HepG2 (cell line): ENCODE results near the gene MYO15A. TPM values are rescaled to one million over a fixed set of nuclear protein-coding genes. Genes with fewer than 3 reads are reported as not detected.
A peak's percentile ranks its signal among the peaks of the same experiment; 100 is the strongest.

Experiments used
- ARNT2 ChIP-seq: sonication (generic); formaldehyde crosslinking; IDR thresholded peaks from 2 replicates; pipeline ENCODE4 v1.8.0; 2022; ENCODE audit warnings: mild to moderate bottlenecking, low read depth, missing genetic modification reagents, moderate library complexity
- IKZF1 ChIP-seq: fragments of 450-650 bp; IDR thresholded peaks from 2 replicates; pipeline ENCODE4 v1.7.1; 2016
- KLF11 ChIP-seq: IDR thresholded peaks from 2 replicates; pipeline ENCODE4 v1.6.1; 2016; ENCODE audit warnings: missing compliant biosample characterization
- NCOA5 ChIP-seq: sonication (generic); formaldehyde crosslinking; IDR thresholded peaks from 2 replicates; pipeline ENCODE4 v1.4.0; 2020; ENCODE audit warnings: missing genetic modification reagents
- SP4 ChIP-seq: sonication (generic); formaldehyde crosslinking; IDR thresholded peaks from 2 replicates; pipeline ENCODE4 v1.8.1; 2023; ENCODE audit warnings: mild to moderate bottlenecking, missing genetic modification reagents
- SSRP1 ChIP-seq: IDR thresholded peaks from 2 replicates; pipeline ENCODE4 v1.6.1; 2016; ENCODE audit warnings: control low read depth
- TOPORS ChIP-seq: sonication (generic); formaldehyde crosslinking; IDR thresholded peaks from 2 replicates; pipeline ENCODE4 v1.8.0; 2023; ENCODE audit warnings: mild to moderate bottlenecking, missing genetic modification reagents
- ZNF564 ChIP-seq: sonication (generic); formaldehyde crosslinking; IDR thresholded peaks from 2 replicates; pipeline ENCODE4 v1.8.1; 2023; ENCODE audit warnings: mild to moderate bottlenecking, missing genetic modification reagents
- ZNF660 ChIP-seq: sonication (generic); formaldehyde crosslinking; IDR thresholded peaks from 2 replicates; pipeline ENCODE4 v1.5.1; 2020; ENCODE audit warnings: mild to moderate bottlenecking, low read depth, missing genetic modification reagents, borderline replicate concordance
- ZNF776 ChIP-seq: sonication (generic); formaldehyde crosslinking; IDR thresholded peaks from 2 replicates; pipeline ENCODE4 v1.4.0; 2020; ENCODE audit warnings: mild to moderate bottlenecking, missing genetic modification reagents
- polyA plus RNA-seq, 8 experiments: library from polyadenylated mRNA; depleted of rRNA in 3 of 8; stranded (reverse) in 7 of 8; unstranded in 1 of 8; fragments of >200 nt; fragmentation: Illumina TruSeq in 4 of 8; extraction: Trizol in 4 of 8; gene quantifications; 2 replicates each; pipeline versions ENCODE4 v1.2.1 to v1.2.3, GENCODE V29; 2011 to 2016; ENCODE audit warnings: low read depth in 4 of 8, missing spikeins in 1 of 8, mixed read lengths in 1 of 8; ENCODE audit not compliant: insufficient read depth in 1 of 8
- total RNA-seq, 5 experiments: library from RNA; depleted of rRNA; stranded (reverse); fragments of >200 nt; fragmentation: Illumina TruSeq; extraction: Trizol; gene quantifications; 2 replicates each; pipeline ENCODE4 v1.2.3, GENCODE V29; 2016; ENCODE audit warnings: low read depth in 1 of 5
- TF ChIP-seq, protein P1 (sequence below): sonication (generic); formaldehyde crosslinking; IDR thresholded peaks from 2 replicates; pipeline ENCODE4 v1.5.0; 2020; ENCODE audit warnings: mild to moderate bottlenecking, missing genetic modification reagents, borderline replicate concordance
- TF ChIP-seq, protein P2 (sequence below): IDR thresholded peaks from 2 replicates; pipeline ENCODE4 v1.6.1; 2016; ENCODE audit warnings: mild to moderate bottlenecking, missing biosample characterization, missing genetic modification reagents
- TF ChIP-seq, protein P3 (sequence below): sonication (generic); formaldehyde crosslinking; IDR thresholded peaks from 2 replicates; pipeline ENCODE4 v1.8.0; 2022; ENCODE audit warnings: missing genetic modification reagents, mild to moderate bottlenecking, inconsistent platforms, borderline replicate concordance

The MYO15A gene
- total and polyA plus RNA-seq, 2 of the 13 experiments (the other 11 are each of a cell fraction or from before 2014, with no cell fraction given), result 0.07 to 0.20 TPM

DNA sequence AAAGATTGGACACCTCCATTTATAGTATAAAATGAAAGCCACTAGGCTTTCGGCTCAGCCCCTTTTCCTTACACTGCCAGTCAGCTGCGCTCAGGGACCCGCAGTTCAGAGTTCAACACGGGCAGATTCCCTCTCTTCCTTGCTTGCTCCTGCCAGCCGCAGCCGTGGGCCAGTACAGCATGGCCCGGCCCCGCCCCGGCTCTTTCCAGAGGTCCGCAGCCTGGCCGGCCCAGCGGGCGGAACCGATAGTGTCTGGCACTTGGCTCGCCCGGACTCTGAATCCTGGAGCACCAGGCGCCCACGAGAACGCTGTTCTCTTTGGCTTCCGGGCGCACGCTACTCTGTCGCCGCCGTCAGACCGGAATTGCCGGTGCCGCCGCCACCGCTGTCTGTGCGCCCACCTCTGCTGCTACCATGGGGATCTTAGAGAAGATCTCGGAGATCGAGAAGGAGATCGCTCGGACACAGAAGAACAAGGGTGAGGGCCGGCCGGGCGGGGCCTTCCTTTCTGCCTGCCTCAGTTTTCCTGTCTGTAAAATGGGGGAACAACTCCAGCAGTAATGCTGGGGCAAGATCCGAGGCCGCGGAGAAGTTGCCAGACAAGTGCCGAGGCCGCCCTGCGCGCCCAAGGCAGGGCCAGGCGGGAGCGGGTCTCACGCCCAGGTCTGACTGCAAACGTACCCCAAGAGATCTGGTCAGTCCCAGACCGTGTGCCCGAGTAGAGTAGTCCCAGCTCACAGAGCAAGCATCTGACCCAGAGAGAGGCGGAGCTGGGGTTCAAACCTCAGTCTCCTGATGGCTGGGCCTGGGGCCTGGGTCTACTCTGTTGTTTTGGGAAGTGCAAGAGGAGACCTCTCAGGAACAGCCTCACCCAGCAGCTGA, 20.7 kb upstream of the MYO15A start, which contains the start of gene DRG2 (continued):
- TF ChIP-seq, protein P1, sequence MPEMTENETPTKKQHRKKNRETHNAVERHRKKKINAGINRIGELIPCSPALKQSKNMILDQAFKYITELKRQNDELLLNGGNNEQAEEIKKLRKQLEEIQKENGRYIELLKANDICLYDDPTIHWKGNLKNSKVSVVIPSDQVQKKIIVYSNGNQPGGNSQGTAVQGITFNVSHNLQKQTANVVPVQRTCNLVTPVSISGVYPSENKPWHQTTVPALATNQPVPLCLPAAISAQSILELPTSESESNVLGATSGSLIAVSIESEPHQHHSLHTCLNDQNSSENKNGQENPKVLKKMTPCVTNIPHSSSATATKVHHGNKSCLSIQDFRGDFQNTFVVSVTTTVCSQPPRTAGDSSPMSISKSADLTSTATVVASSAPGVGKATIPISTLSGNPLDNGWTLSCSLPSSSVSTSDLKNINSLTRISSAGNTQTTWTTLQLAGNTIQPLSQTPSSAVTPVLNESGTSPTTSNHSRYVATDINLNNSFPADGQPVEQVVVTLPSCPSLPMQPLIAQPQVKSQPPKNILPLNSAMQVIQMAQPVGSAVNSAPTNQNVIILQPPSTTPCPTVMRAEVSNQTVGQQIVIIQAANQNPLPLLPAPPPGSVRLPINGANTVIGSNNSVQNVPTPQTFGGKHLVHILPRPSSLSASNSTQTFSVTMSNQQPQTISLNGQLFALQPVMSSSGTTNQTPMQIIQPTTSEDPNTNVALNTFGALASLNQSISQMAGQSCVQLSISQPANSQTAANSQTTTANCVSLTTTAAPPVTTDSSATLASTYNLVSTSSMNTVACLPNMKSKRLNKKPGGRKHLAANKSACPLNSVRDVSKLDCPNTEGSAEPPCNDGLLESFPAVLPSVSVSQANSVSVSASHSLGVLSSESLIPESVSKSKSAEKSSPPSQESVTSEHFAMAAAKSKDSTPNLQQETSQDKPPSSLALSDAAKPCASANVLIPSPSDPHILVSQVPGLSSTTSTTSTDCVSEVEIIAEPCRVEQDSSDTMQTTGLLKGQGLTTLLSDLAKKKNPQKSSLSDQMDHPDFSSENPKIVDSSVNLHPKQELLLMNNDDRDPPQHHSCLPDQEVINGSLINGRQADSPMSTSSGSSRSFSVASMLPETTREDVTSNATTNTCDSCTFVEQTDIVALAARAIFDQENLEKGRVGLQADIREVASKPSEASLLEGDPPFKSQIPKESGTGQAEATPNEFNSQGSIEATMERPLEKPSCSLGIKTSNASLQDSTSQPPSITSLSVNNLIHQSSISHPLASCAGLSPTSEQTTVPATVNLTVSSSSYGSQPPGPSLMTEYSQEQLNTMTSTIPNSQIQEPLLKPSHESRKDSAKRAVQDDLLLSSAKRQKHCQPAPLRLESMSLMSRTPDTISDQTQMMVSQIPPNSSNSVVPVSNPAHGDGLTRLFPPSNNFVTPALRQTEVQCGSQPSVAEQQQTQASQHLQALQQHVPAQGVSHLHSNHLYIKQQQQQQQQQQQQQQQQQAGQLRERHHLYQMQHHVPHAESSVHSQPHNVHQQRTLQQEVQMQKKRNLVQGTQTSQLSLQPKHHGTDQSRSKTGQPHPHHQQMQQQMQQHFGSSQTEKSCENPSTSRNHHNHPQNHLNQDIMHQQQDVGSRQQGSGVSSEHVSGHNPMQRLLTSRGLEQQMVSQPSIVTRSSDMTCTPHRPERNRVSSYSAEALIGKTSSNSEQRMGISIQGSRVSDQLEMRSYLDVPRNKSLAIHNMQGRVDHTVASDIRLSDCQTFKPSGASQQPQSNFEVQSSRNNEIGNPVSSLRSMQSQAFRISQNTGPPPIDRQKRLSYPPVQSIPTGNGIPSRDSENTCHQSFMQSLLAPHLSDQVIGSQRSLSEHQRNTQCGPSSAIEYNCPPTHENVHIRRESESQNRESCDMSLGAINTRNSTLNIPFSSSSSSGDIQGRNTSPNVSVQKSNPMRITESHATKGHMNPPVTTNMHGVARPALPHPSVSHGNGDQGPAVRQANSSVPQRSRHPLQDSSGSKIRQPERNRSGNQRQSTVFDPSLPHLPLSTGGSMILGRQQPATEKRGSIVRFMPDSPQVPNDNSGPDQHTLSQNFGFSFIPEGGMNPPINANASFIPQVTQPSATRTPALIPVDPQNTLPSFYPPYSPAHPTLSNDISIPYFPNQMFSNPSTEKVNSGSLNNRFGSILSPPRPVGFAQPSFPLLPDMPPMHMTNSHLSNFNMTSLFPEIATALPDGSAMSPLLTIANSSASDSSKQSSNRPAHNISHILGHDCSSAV (CRISPR knock-in tag), result no peak
- TF ChIP-seq ARNT2 (CRISPR knock-in tag) (peak; percentile 59; the same call in 1 of the 2 replicates), KLF11 (CRISPR knock-in tag) (peak; percentile 93), SP4 (CRISPR knock-in tag) (peak; percentile 86), NCOA5 (CRISPR knock-in tag) (no peak), ZNF776 (CRISPR knock-in tag) (no peak), TOPORS (CRISPR knock-in tag) (peak; percentile 91), IKZF1 (no peak), ZNF660 (CRISPR knock-in tag) (no peak), ZNF564 (CRISPR knock-in tag) (peak; percentile 85; the same call in 1 of the 2 replicates), SSRP1 (CRISPR knock-in tag) (peak; percentile 94)
- TF ChIP-seq, protein P2, sequence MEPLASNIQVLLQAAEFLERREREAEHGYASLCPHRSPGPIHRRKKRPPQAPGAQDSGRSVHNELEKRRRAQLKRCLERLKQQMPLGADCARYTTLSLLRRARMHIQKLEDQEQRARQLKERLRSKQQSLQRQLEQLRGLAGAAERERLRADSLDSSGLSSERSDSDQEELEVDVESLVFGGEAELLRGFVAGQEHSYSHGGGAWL (CRISPR knock-in tag), result peak; percentile 75; the same call in 1 of the 2 replicates
- TF ChIP-seq, protein P3, sequence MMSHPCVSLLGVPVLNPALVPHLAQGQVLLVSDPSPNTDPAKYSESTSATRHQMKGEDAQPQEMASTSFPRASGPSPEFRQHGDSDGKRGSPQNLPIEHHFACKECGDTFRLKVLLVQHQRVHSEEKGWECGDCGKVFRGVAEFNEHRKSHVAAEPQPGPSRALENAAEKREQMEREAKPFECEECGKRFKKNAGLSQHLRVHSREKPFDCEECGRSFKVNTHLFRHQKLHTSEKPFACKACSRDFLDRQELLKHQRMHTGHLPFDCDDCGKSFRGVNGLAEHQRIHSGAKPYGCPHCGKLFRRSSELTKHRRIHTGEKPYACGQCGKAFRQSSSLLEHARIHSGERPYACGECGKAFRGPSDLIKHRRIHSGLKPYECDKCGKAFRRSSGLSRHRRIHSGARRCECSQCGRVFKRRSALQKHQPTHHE (CRISPR knock-in tag), result peak; percentile 86
- TF ChIP-seq, all 625 proteins: peak for 408
